Smooth muscle cell (in vitro differentiated cells): ENCODE measurements around the gene CCSER1. TPM values are rescaled to one million over a fixed set of nuclear protein-coding genes. Genes with fewer than 3 reads are reported as not detected.

Experiments
- DNase-seq: peaks from one replicate; lab custom pipeline; 2025; ENCODE audit not compliant: unreplicated experiment; lab: John Stamatoyannopoulos, UW
- H2AFZ ChIP-seq: fragments of 200-600 bp; sonication (generic); 2 replicates; pipeline ENCODE4 v1.6.0; 2016; ENCODE audit warnings: antibody characterized with exemption, low read depth, mild to moderate bottlenecking
- H3F3A ChIP-seq: fragments of 200-600 bp; sonication (generic); 2 replicates; pipeline ENCODE4 v1.6.0; 2017; ENCODE audit warnings: antibody characterized with exemption, low read depth
- H3K27ac ChIP-seq: fragments of 200-600 bp; sonication (generic); 2 replicates; pipeline ENCODE4 v1.5.1; 2016; ENCODE audit warnings: low read depth, mild to moderate bottlenecking
- H3K27me3 ChIP-seq: fragments of 200-600 bp; sonication (generic); 2 replicates; pipeline ENCODE4 v1.6.1; 2016; ENCODE audit warnings: low read depth, mild to moderate bottlenecking
- H3K36me3 ChIP-seq: fragments of 200-600 bp; sonication (generic); 2 replicates; pipeline ENCODE4 v1.5.1; 2016; ENCODE audit warnings: low read depth
- H3K4me1 ChIP-seq: fragments of 200-600 bp; sonication (generic); 2 replicates; pipeline ENCODE4 v1.5.1; 2016; ENCODE audit warnings: low read depth
- H3K4me2 ChIP-seq: fragments of 200-600 bp; sonication (generic); 2 replicates; pipeline ENCODE4 v1.6.0; 2016; ENCODE audit warnings: mild to moderate bottlenecking
- H3K4me3 ChIP-seq: fragments of 200-600 bp; sonication (generic); 2 replicates; pipeline ENCODE4 v1.5.1; 2016; ENCODE audit warnings: mild to moderate bottlenecking
- H3K79me2 ChIP-seq: fragments of 200-600 bp; sonication (generic); 2 replicates; pipeline ENCODE4 v1.6.0; 2016; ENCODE audit warnings: low read depth, mild to moderate bottlenecking
- H3K9ac ChIP-seq: fragments of 200-600 bp; sonication (generic); 2 replicates; pipeline ENCODE4 v1.6.0; 2016; ENCODE audit warnings: low read depth
- H3K9me3 ChIP-seq: fragments of 200-600 bp; sonication (generic); replicated peaks from 2 replicates; pipeline ENCODE4 v1.5.1; 2016; ENCODE audit warnings: low read depth
- H4K20me1 ChIP-seq: fragments of 200-600 bp; sonication (generic); 2 replicates; pipeline ENCODE4 v1.6.0; 2016; ENCODE audit warnings: low read depth
- WGBS: methylation state at CpG from one replicate; pipeline ENCODE4 v1.1.7; 2016; ENCODE audit warnings: low lambda C conversion rate; 5-methylcytosine and 5-hydroxymethylcytosine counted together
- polyA plus RNA-seq: library from polyadenylated mRNA; unstranded; fragments of >200 nt; fragmentation: Nextera tagmentation; extraction: Ambion mirVana; gene quantifications from 2 replicates; pipeline ENCODE4 v1.2.1, GENCODE V29; 2016
- total RNA-seq: library from RNA; depleted of rRNA; stranded (reverse); fragments of >200 nt; gene quantifications from 2 replicates; pipeline ENCODE4 v1.2.3, GENCODE V29; 2014
- TF ChIP-seq, protein P1 (sequence below): fragments of 200-600 bp; sonication (generic); IDR thresholded peaks from 2 replicates; pipeline ENCODE4 v1.5.1; 2017; ENCODE audit warnings: borderline replicate concordance, mild to moderate bottlenecking, antibody characterized with exemption; ENCODE audit not compliant: insufficient read depth, poor library complexity, severe bottlenecking

Gene CCSER1
- total and polyA plus RNA-seq, 2 experiments from 2014 or later: 0.76 TPM; not detected in 1

DNA sequence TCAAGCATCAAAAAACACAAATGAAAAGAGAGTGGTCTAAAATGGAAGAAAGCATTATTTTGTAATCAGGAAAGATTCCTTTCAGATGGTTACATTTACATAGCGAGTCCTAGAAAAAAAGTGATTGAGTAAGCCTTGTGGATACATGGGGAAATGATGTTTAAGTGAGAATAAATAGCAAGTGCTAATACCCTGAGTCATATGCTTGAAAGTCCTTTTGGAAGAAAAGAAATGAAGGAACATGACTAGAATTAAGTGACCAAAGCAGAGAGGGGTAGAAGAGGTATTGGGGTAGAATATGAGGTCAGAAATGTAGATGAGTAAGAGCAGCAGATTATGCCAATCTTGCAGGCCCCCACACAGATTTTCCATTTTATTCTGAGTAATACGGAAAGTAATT, 1361.8 kb downstream of the CCSER1 start:
- 61% methylated on average over 2 of the region's 2 CpGs for WGBS
- H3K4me3 ChIP-seq: no peak overlapping the region
- H3F3A ChIP-seq: no peaks in the 10 kb centered on the region
- H2AFZ ChIP-seq: no peak overlapping the region
- TF ChIP-seq, protein P1, sequence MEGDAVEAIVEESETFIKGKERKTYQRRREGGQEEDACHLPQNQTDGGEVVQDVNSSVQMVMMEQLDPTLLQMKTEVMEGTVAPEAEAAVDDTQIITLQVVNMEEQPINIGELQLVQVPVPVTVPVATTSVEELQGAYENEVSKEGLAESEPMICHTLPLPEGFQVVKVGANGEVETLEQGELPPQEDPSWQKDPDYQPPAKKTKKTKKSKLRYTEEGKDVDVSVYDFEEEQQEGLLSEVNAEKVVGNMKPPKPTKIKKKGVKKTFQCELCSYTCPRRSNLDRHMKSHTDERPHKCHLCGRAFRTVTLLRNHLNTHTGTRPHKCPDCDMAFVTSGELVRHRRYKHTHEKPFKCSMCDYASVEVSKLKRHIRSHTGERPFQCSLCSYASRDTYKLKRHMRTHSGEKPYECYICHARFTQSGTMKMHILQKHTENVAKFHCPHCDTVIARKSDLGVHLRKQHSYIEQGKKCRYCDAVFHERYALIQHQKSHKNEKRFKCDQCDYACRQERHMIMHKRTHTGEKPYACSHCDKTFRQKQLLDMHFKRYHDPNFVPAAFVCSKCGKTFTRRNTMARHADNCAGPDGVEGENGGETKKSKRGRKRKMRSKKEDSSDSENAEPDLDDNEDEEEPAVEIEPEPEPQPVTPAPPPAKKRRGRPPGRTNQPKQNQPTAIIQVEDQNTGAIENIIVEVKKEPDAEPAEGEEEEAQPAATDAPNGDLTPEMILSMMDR: no peak
- DNase-seq: no peak
- no peak overlapping the region for H3K27ac ChIP-seq
- no peaks in the 10 kb centered on the region for H3K27me3 ChIP-seq
- no peak overlapping the region for H3K9ac ChIP-seq
- H3K4me1 ChIP-seq: no peaks in the 10 kb centered on the region
- no peaks in the 10 kb centered on the region for H3K9me3 ChIP-seq
- no peaks in the 10 kb centered on the region for H3K36me3 ChIP-seq
- no peaks in the 10 kb centered on the region for H4K20me1 ChIP-seq
- no peak overlapping the region for H3K4me2 ChIP-seq
- H3K79me2 ChIP-seq: no peaks in the 10 kb centered on the region

DNA sequence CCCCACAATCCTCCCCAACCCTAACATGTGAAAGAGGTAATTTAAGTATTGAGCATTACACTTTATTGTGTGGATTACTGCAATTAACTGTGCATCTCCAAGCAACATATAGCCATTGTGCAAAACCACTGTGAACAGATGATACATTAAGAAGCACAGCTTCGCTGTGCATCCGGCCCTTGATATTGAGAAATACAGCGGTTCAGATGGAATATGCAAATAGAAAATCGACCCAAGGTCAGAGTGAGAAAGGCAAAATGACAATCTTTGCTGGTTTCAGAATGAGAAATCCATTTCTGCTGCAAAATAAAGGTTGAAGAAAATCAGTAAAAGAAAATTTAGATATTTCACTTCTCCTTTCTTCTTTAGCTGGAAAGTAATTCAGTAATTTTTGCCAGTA, 1370.7 kb downstream of the CCSER1 start:
- Histone ChIP-seq H3K4me2 (no peak overlapping the region), H2AFZ (no peak overlapping the region), H3K9me3 (no peaks in the 10 kb centered on the region), H4K20me1 (no peaks in the 10 kb centered on the region), H3K4me1 (no peaks in the 10 kb centered on the region), H3K27me3 (no peaks in the 10 kb centered on the region), H3K79me2 (no peaks in the 10 kb centered on the region), H3F3A (no peaks in the 10 kb centered on the region), H3K27ac (no peak overlapping the region), H3K4me3 (no peak overlapping the region), H3K9ac (no peak overlapping the region), H3K36me3 (no peaks in the 10 kb centered on the region)
- 91% methylated on average over 4 of the region's 4 CpGs for WGBS
- DNase-seq: no peak
- TF ChIP-seq, protein P1: no peak

DNA sequence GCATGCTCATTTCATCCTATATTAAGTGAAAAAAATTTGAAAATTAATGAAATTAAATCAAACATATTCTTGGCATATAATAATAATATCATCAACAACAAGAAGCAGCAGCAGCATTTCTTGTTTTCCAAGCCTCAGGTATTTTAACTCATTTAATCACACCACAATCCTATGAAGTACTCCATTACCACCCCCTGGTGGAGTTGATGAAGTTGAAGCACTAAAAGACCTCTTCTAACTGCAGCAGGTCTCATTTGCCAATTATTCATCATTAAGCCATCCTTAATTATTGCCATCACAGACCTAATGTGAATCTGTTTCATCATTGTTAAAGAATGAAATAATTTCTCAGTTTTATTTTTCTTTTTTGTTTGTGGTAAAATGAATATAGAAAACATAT, 1375.2 kb downstream of the CCSER1 start:
- DNase-seq: no peak
- no peak overlapping the region for H2AFZ ChIP-seq
- no peaks in the 10 kb centered on the region for H3K79me2 ChIP-seq
- H4K20me1 ChIP-seq: no peaks in the 10 kb centered on the region
- no peaks in the 10 kb centered on the region for H3K9me3 ChIP-seq
- H3K27me3 ChIP-seq: no peaks in the 10 kb centered on the region
- no peak overlapping the region for H3K4me2 ChIP-seq
- no peak overlapping the region for H3K27ac ChIP-seq
- no peaks in the 10 kb centered on the region for H3K4me1 ChIP-seq
- H3F3A ChIP-seq: no peaks in the 10 kb centered on the region
- H3K36me3 ChIP-seq: no peaks in the 10 kb centered on the region
- no peak overlapping the region for H3K4me3 ChIP-seq
- H3K9ac ChIP-seq: no peak overlapping the region
- TF ChIP-seq, protein P1: peak; percentile 16

DNA sequence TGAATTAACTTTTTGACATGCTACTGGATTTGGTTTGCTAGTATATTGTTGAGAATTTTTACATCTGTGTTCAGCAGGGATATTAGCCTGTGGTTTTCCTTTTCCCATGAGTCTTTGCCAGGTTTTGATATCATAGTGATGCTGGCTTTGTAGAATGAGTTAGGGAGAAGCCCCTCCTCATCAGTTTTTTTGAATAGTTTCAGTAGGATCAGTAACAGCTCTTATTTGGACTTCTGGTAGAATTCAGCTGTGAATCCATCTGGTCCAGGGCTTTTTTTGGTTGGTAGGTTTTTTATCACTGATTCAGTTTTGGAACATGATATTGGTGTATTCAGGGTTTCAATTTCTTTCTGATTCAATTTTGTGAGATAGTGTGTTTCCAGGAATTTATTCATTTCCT, 1386.1 kb downstream of the CCSER1 start:
- no peaks in the 10 kb centered on the region for H3K4me1 ChIP-seq
- no peaks in the 10 kb centered on the region for H3K36me3 ChIP-seq
- H3K4me2 ChIP-seq: no peak overlapping the region
- no peak for DNase-seq
- H3K9ac ChIP-seq: no peak overlapping the region
- H3F3A ChIP-seq: no peaks in the 10 kb centered on the region
- TF ChIP-seq, protein P1: no peak
- no peaks in the 10 kb centered on the region for H3K79me2 ChIP-seq
- no peaks in the 10 kb centered on the region for H3K27me3 ChIP-seq
- H4K20me1 ChIP-seq: no peaks in the 10 kb centered on the region
- H3K9me3 ChIP-seq: no peaks in the 10 kb centered on the region
- no peak overlapping the region for H2AFZ ChIP-seq
- no peak overlapping the region for H3K4me3 ChIP-seq
- no peak overlapping the region for H3K27ac ChIP-seq
